Peyer's patch (tissue), 4 donors: Measurements from ENCODE around the gene ABLIM2. TPM values are rescaled to one million over a fixed set of nuclear protein-coding genes. Genes with fewer than 3 reads are reported as not detected.

Experiments
- DNase-seq, 3 donors: peaks; one replicate each; pipeline ENCODE4 v3.0.0-alpha.2; 2017 to 2019
- H3K27ac ChIP-seq, 4 donors: fragments of 200-600 bp; sonication (generic); one replicate each; pipeline ENCODE4 v1.5.1; 2016 to 2019
- H3K27me3 ChIP-seq, 2 donors: fragments of 200-600 bp; sonication (generic); one replicate each; pipeline ENCODE4 v1.5.1; 2019
- H3K36me3 ChIP-seq, 3 donors: fragments of 200-600 bp; sonication (generic); one replicate each; pipeline ENCODE4 v1.5.1; 2016 to 2019
- H3K4me1 ChIP-seq, 4 donors: fragments of 200-600 bp; sonication (generic); one replicate each; pipeline ENCODE4 v1.5.1; 2016 to 2019
- H3K4me3 ChIP-seq, 4 donors: fragments of 200-600 bp; sonication (generic); 1 replicate in 3 of 4; 2 replicates in 1 of 4; pipeline ENCODE4 v1.5.1; 2016 to 2019; ENCODE audit warnings: mild to moderate bottlenecking in 1 of 4
- H3K9me3 ChIP-seq, 4 donors: fragments of 200-600 bp; sonication (generic); one replicate each; pipeline ENCODE4 v1.5.1; 2016 to 2019; ENCODE audit warnings: mild to moderate bottlenecking in 1 of 4
- POLR2A ChIP-seq, 2 donors: fragments of 450-650 bp; IDR thresholded peaks; one replicate each; pipeline ENCODE4 v1.5.1; 2017; ENCODE audit warnings: antibody characterized with exemption in 2 of 2, mild to moderate bottlenecking in 2 of 2, moderate library complexity in 2 of 2
- total RNA-seq, 4 donors: library from RNA; depleted of rRNA; stranded (reverse); fragments of >200 nt; gene quantifications; one replicate each; pipeline ENCODE4 v1.1.0, GENCODE V29; 2016
- TF ChIP-seq, protein P1 (sequence below), 6 experiments: fragments of 450-650 bp in 4 of 6; fragments of 200-600 bp in 2 of 6; sonication (generic) in 1 of 6; IDR thresholded peaks; one replicate each; pipeline ENCODE4 v1.5.1; 2017 to 2019; ENCODE audit warnings: antibody characterized with exemption in 6 of 6, mild to moderate bottlenecking in 3 of 6, moderate library complexity in 1 of 6

ABLIM2 gene
- total RNA-seq, 4 donors from 2014 or later, result 9.0 to 24.2 (median 11.7) TPM

DNA sequence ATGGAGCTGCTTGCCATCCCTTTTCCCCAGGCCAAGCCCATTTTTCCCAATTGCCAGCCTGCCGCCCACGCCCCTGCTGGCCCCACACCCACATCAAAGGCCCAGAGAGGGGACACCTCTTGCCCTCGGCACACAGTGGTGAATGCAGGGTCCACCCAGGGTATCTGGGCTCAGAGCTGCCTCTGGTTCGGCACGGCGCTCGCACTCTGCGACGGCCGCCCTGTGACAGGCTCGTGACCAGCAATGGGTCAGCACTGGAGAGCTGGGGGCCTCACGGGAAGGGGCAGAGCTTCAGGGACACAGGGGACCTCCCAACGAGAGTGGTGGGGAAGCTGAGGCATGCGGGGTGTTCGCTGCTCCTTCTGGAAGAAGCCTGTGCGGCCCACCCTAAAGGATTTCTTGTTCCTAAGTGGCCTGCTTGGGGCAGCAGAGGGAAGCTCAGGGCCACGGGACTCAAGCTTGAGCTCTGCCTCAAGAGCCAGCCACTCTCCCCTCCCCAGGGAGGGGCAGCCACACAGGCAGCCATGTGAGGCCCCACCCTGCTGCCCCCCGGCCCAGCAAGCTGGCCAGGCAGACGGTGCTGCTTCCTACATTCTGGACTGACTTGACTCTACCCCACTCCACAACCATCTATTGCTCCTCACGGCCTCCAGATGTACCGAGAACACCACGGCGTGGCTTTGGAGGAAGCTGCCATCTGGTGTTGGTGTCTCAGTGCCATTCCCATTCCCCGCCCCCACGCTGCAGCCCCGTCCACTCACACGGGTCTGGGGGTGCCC, 73.7 kb downstream of the ABLIM2 start:
- H3K27ac ChIP-seq, result no peak overlapping the region
- H3K36me3 ChIP-seq, result no peaks in the 10 kb centered on the region

GRCh38 chr4:8084031-8084660, 74.5 kb downstream of the ABLIM2 start:
- no peaks in the 10 kb centered on the region for H3K9me3 ChIP-seq
- TF ChIP-seq, protein P1, sequence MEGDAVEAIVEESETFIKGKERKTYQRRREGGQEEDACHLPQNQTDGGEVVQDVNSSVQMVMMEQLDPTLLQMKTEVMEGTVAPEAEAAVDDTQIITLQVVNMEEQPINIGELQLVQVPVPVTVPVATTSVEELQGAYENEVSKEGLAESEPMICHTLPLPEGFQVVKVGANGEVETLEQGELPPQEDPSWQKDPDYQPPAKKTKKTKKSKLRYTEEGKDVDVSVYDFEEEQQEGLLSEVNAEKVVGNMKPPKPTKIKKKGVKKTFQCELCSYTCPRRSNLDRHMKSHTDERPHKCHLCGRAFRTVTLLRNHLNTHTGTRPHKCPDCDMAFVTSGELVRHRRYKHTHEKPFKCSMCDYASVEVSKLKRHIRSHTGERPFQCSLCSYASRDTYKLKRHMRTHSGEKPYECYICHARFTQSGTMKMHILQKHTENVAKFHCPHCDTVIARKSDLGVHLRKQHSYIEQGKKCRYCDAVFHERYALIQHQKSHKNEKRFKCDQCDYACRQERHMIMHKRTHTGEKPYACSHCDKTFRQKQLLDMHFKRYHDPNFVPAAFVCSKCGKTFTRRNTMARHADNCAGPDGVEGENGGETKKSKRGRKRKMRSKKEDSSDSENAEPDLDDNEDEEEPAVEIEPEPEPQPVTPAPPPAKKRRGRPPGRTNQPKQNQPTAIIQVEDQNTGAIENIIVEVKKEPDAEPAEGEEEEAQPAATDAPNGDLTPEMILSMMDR (IDR thresholded peaks at IDR 0.05), result no peak
- H3K27me3 ChIP-seq, result no peaks in the 10 kb centered on the region
- no peak overlapping the region for H3K27ac ChIP-seq
- H3K4me1 ChIP-seq, result no peaks in the 10 kb centered on the region
- H3K36me3 ChIP-seq, result no peaks in the 10 kb centered on the region
- no peak for DNase-seq
- H3K4me3 ChIP-seq, result no peak overlapping the region

More for the DNA sequence above, 73.7 kb downstream of the ABLIM2 start:
- TF ChIP-seq, protein P1 (IDR thresholded peaks at IDR 0.05), result no peak
- Histone ChIP-seq H3K4me1 (peaks cover 0 to 2% (median 0%) of the 10 kb centered on the region in 4 donors), H3K4me3 (no peak overlapping the region), H3K9me3 (no peaks in the 10 kb centered on the region), H3K27me3 (no peaks in the 10 kb centered on the region)
- DNase-seq, result no peak

DNA sequence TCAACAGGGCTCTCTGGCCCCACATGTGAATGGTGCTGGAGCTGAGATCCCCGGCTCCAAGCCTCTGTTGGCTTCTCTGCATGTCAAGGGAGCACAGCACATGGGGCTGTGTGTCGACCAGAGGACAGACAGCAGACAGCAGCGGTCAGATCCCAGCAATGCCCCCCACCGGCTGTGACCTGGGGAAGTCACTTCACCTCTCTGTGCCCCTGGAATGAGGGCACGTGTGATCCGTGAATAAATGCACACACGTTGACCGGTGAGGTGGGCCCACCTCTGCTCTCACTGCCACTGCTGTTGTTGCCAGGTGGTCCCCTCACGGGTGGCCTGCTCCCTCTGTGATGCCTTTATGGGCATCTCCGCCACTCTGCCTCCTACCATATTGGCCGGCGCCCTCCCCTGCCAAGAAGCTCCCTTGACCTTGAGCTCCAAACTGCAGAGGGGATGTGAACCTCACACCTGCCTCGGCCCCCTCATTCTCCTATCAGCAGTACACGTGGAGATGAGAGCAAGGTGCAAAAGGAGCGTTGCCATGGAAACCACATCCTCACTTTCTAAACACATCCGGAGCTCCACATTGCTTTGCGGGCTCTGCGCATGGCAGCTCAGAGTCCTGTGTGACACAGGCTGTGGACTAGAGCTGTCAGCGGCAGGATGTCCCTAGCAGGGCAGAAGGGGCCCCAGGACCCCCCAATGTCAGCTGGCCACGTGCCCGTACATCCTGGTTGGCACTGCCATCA, 75.4 kb downstream of the ABLIM2 start:
- no peak for DNase-seq
- Histone ChIP-seq H3K4me3 (no peak overlapping the region), H3K9me3 (no peaks in the 10 kb centered on the region), H3K27ac (no peak overlapping the region), H3K36me3 (no peaks in the 10 kb centered on the region), H3K27me3 (no peaks in the 10 kb centered on the region), H3K4me1 (no peaks in the 10 kb centered on the region)
- TF ChIP-seq POLR2A (IDR thresholded peaks at IDR 0.05), result no peak
- TF ChIP-seq, protein P1 (IDR thresholded peaks at IDR 0.05), result no peak

- no peak overlapping the region for H3K4me3 ChIP-seq
- no peaks in the 10 kb centered on the region for H3K4me1 ChIP-seq
- TF ChIP-seq, protein P1 (IDR thresholded peaks at IDR 0.05), result no peak
- no peak for TF ChIP-seq POLR2A (IDR thresholded peaks at IDR 0.05)
- H3K9me3 ChIP-seq, result no peaks in the 10 kb centered on the region
- no peaks in the 10 kb centered on the region for H3K36me3 ChIP-seq
- DNase-seq, result no peak
- no peaks in the 10 kb centered on the region for H3K27me3 ChIP-seq
- no peak overlapping the region for H3K27ac ChIP-seq
Measured at GRCh38 chr4:8082517-8083055, 76.0 kb downstream of the ABLIM2 start.

- H3K27ac ChIP-seq, result no peak overlapping the region
- no peak overlapping the region for H3K4me3 ChIP-seq
- no peak for TF ChIP-seq POLR2A (IDR thresholded peaks at IDR 0.05)
- TF ChIP-seq, protein P1 (IDR thresholded peaks at IDR 0.05), result no peak
- H3K9me3 ChIP-seq, result no peaks in the 10 kb centered on the region
- no peak for DNase-seq
- H3K36me3 ChIP-seq, result no peaks in the 10 kb centered on the region
- no peaks in the 10 kb centered on the region for H3K27me3 ChIP-seq
- H3K4me1 ChIP-seq, result no peaks in the 10 kb centered on the region
Measured at GRCh38 chr4:8081621-8082516, 76.7 kb downstream of the ABLIM2 start.
